Nephron progenitor cell (in vitro differentiated cells): ENCODE data around the gene SIRT2.
A peak's percentile ranks its signal among the peaks of the same experiment; 100 is the strongest.
"Not testable (repeated sequence)": the region's sequence is repeated elsewhere in the genome, so short reads cannot be mapped to it uniquely, and the experiment has no call there.

Experiments
- DNase-seq: peaks from one replicate; pipeline ENCODE4 v3.0.0; 2021
- H3K27ac Mint-ChIP-seq: 2 replicates; pipeline ENCODE4 v1.8.0; 2021; ENCODE audit warnings: mild to moderate bottlenecking, moderate library complexity, mixed read lengths
- H3K27me3 Mint-ChIP-seq: 2 replicates; pipeline ENCODE4 v1.8.0; 2021; ENCODE audit warnings: mild to moderate bottlenecking, low read depth, mixed read lengths; ENCODE audit not compliant: poor library complexity
- H3K36me3 Mint-ChIP-seq: 2 replicates; pipeline ENCODE4 v1.8.0; 2021; ENCODE audit warnings: low read depth, mixed read lengths
- H3K4me1 Mint-ChIP-seq: 2 replicates; pipeline ENCODE4 v1.8.0; 2021; ENCODE audit warnings: mixed read lengths
- H3K4me3 Mint-ChIP-seq: 2 replicates; pipeline ENCODE4 v1.8.0; 2021; ENCODE audit warnings: mild to moderate bottlenecking, moderate library complexity, mixed read lengths
- H3K9me3 Mint-ChIP-seq: 2 replicates; pipeline ENCODE4 v1.8.0; 2021; ENCODE audit warnings: mild to moderate bottlenecking, moderate library complexity, mixed read lengths
- TF ChIP-seq, protein P1 (sequence below): fragments of 200-600 bp; sonication (generic); IDR thresholded peaks from 2 replicates; pipeline ENCODE4 v1.5.0; 2021; ENCODE audit warnings: antibody characterized with exemption

Gene SIRT2

GRCh38 chr19:38888876-38889275 is 10.5 kb downstream of the SIRT2 start:
- Mint-ChIP-seq H3K4me3 (no peak overlapping the region), H3K36me3 (no peaks in the 10 kb centered on the region), H3K27me3 (peaks cover 2% of the 10 kb centered on the region), H3K9me3 (no peaks in the 10 kb centered on the region), H3K4me1 (no peaks in the 10 kb centered on the region), H3K27ac (no peak overlapping the region)
- DNase-seq: no peak
- TF ChIP-seq, protein P1, sequence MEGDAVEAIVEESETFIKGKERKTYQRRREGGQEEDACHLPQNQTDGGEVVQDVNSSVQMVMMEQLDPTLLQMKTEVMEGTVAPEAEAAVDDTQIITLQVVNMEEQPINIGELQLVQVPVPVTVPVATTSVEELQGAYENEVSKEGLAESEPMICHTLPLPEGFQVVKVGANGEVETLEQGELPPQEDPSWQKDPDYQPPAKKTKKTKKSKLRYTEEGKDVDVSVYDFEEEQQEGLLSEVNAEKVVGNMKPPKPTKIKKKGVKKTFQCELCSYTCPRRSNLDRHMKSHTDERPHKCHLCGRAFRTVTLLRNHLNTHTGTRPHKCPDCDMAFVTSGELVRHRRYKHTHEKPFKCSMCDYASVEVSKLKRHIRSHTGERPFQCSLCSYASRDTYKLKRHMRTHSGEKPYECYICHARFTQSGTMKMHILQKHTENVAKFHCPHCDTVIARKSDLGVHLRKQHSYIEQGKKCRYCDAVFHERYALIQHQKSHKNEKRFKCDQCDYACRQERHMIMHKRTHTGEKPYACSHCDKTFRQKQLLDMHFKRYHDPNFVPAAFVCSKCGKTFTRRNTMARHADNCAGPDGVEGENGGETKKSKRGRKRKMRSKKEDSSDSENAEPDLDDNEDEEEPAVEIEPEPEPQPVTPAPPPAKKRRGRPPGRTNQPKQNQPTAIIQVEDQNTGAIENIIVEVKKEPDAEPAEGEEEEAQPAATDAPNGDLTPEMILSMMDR: no peak

DNA sequence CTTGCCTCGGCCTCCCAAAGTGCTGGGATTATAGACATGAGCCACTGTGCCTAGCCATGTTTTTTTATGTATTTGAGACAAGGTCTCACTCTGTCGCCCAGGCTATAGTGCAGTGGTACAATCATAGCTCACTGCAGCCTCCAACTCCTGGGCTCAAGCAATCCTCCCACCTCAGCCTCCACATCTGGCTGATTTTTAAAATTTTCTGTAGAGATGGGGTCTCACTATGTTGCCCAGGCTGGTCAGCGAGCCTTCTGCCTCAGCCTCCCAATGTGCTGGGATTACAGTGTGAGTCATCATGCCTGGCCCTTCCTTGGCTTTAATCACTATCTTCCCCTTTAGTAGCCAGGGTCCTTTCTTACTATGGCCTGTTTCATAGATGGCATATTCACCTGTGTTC is 14.7 kb downstream of the SIRT2 start:
- not testable (repeated sequence) for H3K36me3 Mint-ChIP-seq, DNase-seq, H3K9me3 Mint-ChIP-seq, H3K27me3 Mint-ChIP-seq, H3K27ac Mint-ChIP-seq, H3K4me3 Mint-ChIP-seq
- peaks cover 18% of the 10 kb centered on the region for H3K4me1 Mint-ChIP-seq

DNA sequence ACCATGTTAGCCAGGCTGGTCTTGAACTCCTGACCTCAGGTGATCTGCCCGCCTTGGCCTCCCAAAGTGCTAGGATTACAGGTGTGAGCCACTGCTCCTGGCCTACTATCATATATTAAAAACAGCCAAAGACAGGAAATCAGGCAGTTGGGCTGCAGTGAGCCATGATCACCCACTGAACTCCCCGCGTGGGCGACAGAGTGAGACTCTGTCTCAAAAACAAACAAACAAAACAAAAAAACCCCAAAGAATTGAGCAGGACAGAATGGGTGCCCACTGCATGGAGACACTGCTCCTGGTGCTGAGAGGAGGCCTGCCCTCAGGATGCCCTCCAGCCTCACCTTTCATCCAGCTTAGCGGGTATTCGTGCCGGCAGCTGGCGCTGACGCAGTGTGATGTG is 16.1 kb downstream of the SIRT2 start:
- H3K4me3 Mint-ChIP-seq: no peak overlapping the region
- H3K9me3 Mint-ChIP-seq: no peaks in the 10 kb centered on the region
- TF ChIP-seq, protein P1: no peak
- peaks cover 5% of the 10 kb centered on the region for H3K36me3 Mint-ChIP-seq
- H3K27me3 Mint-ChIP-seq: peaks cover 2% of the 10 kb centered on the region
- no peak for DNase-seq
- H3K27ac Mint-ChIP-seq: peak overlapping the region; percentile 92
- peaks cover 26% of the 10 kb centered on the region for H3K4me1 Mint-ChIP-seq

DNA sequence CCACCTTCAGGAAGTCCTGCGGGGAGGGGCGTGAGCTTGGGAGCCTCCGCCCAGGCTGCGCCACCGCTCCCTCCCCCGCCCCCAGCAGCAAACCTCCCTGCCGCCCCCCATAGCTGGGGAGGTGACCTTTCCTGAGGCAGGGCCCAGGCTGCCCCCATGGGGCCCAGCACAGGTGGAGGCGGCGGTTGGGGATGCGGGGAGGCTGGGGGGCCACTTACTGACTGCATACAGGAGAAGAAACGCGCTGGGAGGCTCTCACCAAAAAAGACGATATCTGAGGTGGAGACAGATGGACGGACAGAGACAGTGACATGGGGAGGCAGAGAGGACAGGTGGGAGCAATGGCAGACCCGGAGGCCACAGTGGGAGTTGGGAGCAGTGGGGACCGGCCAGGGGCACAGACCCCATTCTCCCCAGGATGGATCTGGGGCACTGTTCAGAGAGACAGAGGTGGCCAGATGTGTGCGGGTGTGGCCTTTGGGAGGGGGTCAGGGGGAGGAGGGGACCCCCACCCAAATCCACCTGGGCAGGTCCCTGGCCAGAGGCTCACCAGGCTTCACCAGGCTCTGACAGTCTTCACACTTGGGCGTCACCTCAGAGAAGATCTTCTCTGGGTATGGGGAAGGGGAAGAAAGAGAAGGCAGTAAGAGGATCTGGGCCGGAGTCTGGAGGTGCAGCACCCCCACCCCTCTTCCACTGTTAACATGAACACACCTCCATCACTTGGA is 18.4 kb downstream of the SIRT2 start:
- Mint-ChIP-seq H3K4me1 (peaks cover 48% of the 10 kb centered on the region), H3K36me3 (peaks cover 5% of the 10 kb centered on the region), H3K27me3 (peaks cover 2% of the 10 kb centered on the region), H3K9me3 (no peaks in the 10 kb centered on the region), H3K27ac (no peak overlapping the region), H3K4me3 (no peak overlapping the region)
- DNase-seq: no peak
- TF ChIP-seq, protein P1: no peak

DNA sequence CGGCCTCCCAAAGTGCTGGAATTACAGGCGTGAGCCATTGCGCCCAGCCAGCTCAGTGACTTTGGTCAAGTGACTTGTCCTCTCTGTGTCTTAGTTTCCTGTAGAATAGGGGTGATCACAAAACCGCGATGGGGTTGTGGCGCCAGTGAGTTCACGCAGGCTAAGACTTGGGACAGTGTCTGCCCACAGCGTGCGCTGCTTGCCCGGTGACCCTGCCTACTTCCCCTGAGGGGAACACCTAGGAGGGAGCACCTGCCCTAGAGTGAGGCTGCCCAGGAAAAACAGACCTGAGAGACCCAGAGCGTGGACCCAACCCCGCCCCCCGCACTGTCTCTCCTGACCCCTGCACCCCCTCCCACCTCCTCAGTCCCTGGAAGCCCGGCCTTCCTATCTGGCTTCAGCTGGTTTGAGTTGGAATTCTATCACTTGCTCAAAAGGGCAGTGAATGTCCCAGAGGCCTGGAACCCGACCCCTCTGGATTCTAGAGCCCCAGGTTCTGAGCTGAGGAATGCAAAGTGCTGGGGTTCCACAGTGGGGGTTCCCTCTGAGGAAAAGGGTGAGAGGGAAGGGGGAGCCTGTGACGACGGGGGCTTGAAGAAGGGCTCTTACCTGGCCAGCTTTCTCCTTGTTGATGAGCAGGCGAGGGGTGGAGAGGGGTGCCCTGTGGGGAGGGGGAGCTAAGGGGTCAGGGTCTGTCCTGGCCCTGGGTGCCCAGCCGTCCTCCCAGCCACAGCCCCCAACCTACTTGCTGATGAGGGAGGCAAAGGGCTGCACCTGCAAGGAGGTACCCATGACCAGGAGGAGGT is 19.1 kb downstream of the SIRT2 start:
- Mint-ChIP-seq H3K4me1 (peaks cover 55% of the 10 kb centered on the region), H3K9me3 (no peaks in the 10 kb centered on the region), H3K36me3 (peaks cover 5% of the 10 kb centered on the region), H3K27me3 (peaks cover 2% of the 10 kb centered on the region), H3K27ac (no peak overlapping the region), H3K4me3 (no peak overlapping the region)
- DNase-seq: no peak
- TF ChIP-seq, protein P1: no peak

- Mint-ChIP-seq H3K4me1 (peaks cover 55% of the 10 kb centered on the region), H3K27me3 (no peaks in the 10 kb centered on the region), H3K4me3 (no peak overlapping the region), H3K9me3 (no peaks in the 10 kb centered on the region), H3K27ac (no peak overlapping the region), H3K36me3 (peaks cover 5% of the 10 kb centered on the region)
- TF ChIP-seq, protein P1: no peak
- DNase-seq: no peak
These were observed 20.0 kb downstream of the SIRT2 start for GRCh38 chr19:38879400-38879751.
